Activated CD4-positive, alpha-beta T cell treated with anti-CD3 and anti-CD28 coated beads for 48 hours (primary cell): ENCODE measurements around the gene KLF13.
A peak's percentile ranks its signal among the peaks of the same experiment; 100 is the strongest.

Experiments
- DNase-seq: peaks from one replicate; pipeline ENCODE4 v3.0.0-alpha.2; 2020

The KLF13 gene

GRCh38 chr15:31317421-31318327, 9.0 kb upstream of the KLF13 start:
- no peak for DNase-seq

- no peak for DNase-seq
Observed at GRCh38 chr15:31318429-31318828, 8.2 kb upstream of the KLF13 start.

- DNase-seq = no peak
Observed at GRCh38 chr15:31320022-31320421, 6.6 kb upstream of the KLF13 start.

GRCh38 chr15:31321418-31321817, 5.2 kb upstream of the KLF13 start:
- no peak for DNase-seq

GRCh38 chr15:31322504-31322903, 4.1 kb upstream of the KLF13 start:
- no peak for DNase-seq

GRCh38 chr15:31323627-31324026, 3.0 kb upstream of the KLF13 start:
- DNase-seq = no peak

GRCh38 chr15:31324186-31324585, 2.4 kb upstream of the KLF13 start:
- no peak for DNase-seq

GRCh38 chr15:31324806-31325594, 1.6 kb upstream of the KLF13 start:
- DNase-seq = no peak

GRCh38 chr15:31325595-31326155, 960 bp upstream of the KLF13 start:
- peak; percentile 47 for DNase-seq

GRCh38 chr15:31326875-31327668, 437 bp downstream of the KLF13 start:
- DNase-seq = peak; percentile 77

- DNase-seq = peak; percentile 67
Observed at GRCh38 chr15:31327669-31328427, 1.2 kb downstream of the KLF13 start.

- peak; percentile 88 for DNase-seq
Observed at GRCh38 chr15:31328428-31328968, 1.9 kb downstream of the KLF13 start.

GRCh38 chr15:31328969-31329639, 2.5 kb downstream of the KLF13 start:
- DNase-seq = peak; percentile 49

GRCh38 chr15:31329640-31330010, 3.0 kb downstream of the KLF13 start:
- no peak for DNase-seq

- DNase-seq = no peak
Observed at GRCh38 chr15:31330111-31330785, 3.6 kb downstream of the KLF13 start.

- DNase-seq = no peak
Observed at GRCh38 chr15:31330836-31331235, 4.2 kb downstream of the KLF13 start.

- DNase-seq = no peak
Observed at GRCh38 chr15:31331389-31331788, 4.8 kb downstream of the KLF13 start.

GRCh38 chr15:31332020-31332680, 5.5 kb downstream of the KLF13 start:
- no peak for DNase-seq

- no peak for DNase-seq
Observed at GRCh38 chr15:31332681-31333071, 6.0 kb downstream of the KLF13 start.

- DNase-seq = no peak
Observed at GRCh38 chr15:31333119-31333518, 6.5 kb downstream of the KLF13 start.
